H1 (cell line): ENCODE data around the gene TNS2. TPM values are rescaled to one million over a fixed set of nuclear protein-coding genes. Genes with fewer than 3 reads are reported as not detected.

Experiments used
- KDM1A ChIP-seq: fragments of 200-600, 300-600 bp; sonication (generic); IDR thresholded peaks from 2 replicates; pipeline ENCODE4 v1.7.1; 2016; ENCODE audit warnings: mild to moderate bottlenecking, low read length, borderline replicate concordance
- RXRA ChIP-seq: IDR thresholded peaks from 2 replicates; pipeline ENCODE4 v1.6.1; 2011; ENCODE audit warnings: low read depth, mild to moderate bottlenecking, low read length, moderate library complexity; ENCODE audit not compliant: insufficient read depth
- TBP ChIP-seq: IDR thresholded peaks from 2 replicates; pipeline ENCODE4 v1.6.1; 2011; ENCODE audit warnings: low read depth, low read length, improper control_type of control experiment
- polyA plus RNA-seq, 7 experiments: library from polyadenylated mRNA; depleted of rRNA in 3 of 7; stranded (reverse) in 5 of 7; unstranded in 2 of 7; fragments of >200 nt in 5 of 7; fragments of 200-250 nt in 2 of 7; gene quantifications; 1 replicate in 5 of 7; 2 replicates in 1 of 7; 4 replicates in 1 of 7; pipeline versions ENCODE4 v1.2.1 to v1.2.3, GENCODE V29; 2011 to 2013; ENCODE audit warnings: missing spikeins in 2 of 7, mixed read lengths in 2 of 7
- total RNA-seq: library from RNA; stranded (reverse); fragmentation: NEBNext Ultra II Directional; extraction: Animal tissue kit (Norgen Biotek cat#: 25700); gene quantifications from 2 replicates; pipeline ENCODE4 v1.2.1, GENCODE V29; 2021

The TNS2 gene
- total and polyA plus RNA-seq, 2 of the 8 experiments (the other 6 are each of a cell fraction or from before 2014, with no cell fraction given): 2.8 to 4.7 TPM

DNA sequence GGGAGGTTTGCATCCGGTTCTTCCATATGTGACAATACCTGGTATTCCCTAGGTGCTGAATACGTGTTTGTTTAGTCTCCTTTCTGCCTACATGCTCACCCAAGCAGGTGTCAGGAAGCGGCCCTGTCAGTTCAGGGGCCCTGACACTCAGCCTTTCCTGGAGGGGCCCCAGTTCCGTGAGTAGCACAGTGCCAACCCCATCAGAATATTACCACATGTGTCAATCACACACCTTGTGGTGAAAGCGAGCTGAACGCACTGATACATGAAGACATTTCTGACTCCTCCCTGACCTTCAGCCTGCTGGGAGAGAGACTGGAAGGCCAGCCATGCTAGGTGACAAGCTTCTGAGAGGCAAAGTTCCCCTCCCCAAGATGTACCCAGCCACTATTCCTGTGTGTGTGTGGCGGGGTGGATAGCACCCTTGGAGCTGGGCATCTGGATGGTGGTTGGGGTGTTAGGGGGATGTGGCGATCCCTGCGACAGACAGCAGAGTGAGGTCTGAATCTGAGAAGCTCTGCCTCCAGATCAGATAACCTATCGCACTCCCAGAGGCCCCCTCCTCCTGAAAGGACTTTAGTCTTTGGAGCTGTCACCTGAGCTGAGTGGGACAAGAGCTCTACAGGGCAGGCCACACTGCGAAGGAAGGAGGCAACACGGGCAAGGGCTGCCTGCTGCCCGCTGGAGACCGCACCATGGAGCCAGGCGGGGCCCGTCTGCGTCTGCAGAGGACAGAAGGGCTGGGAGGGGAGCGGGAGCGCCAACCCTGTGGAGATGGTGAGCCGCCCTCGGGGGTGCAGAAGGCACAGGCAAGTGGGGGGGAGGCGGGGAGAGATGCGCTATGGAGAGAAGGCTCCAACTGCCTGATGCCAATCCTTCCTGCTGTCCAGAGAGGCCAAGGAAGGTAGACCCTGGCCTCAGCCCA, 53.3 kb downstream of the TNS2 start, which contains the start of gene SOAT2 (continued):
- no peak for TF ChIP-seq RXRA
- TF ChIP-seq TBP: no peak
- TF ChIP-seq KDM1A: no peak
